ENCODE results near the gene MTOR.
"Not testable (repeated sequence)": the region's sequence is repeated elsewhere in the genome, so short reads cannot be mapped to it uniquely, and the experiment has no call there.

Gene MTOR

DNA sequence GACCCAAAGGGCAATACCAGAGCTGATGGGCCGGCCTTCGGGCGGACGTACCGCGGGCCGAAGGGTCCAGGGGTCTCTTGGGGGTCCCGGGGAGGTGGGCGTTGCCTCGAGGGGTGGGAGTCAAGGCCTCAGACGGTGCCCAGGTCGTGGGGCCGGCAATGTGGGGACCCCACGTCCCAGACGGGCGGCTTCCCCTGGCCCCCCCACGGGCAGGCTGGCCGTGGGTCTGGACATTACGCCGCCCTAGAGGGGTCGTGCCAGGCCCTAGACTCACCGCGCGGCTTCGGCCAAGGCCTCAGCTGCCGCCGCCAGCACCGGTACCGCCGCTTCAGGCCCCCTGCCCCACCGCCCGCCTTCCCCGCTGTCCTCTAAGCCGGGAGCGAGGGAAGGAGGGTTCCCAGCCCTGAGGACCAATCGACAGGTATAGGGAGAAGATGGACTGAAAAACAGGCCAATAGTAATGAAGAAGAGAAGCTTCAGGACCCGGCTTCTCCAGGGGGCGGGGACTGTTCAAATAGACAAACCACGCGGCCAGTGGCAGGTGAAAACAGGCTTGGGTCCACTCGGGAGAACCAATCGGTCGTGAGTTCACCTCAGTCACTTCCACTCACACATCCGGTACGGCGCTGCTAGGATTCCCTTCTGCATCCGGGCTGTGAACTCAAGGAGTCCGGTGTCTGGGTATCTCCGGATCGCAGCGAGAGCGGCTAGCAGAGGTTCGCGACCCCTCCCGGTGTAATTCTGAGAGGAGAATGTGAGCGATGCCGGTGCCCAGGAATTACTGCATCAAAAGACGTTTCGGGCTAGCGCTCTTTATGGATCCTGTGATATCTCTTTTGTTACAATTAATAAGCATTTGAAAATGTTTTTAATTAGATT lies at the start of gene MTOR:
MTOR (minus strand) TSS at position 381 of the 879 bp plus-strand sequence. CDS start 3,142 bp downstream, outside the sequence.
- peak; percentile 100 for DNase-seq (ENCODE audit: low read depth in 2 of 2)

DNA sequence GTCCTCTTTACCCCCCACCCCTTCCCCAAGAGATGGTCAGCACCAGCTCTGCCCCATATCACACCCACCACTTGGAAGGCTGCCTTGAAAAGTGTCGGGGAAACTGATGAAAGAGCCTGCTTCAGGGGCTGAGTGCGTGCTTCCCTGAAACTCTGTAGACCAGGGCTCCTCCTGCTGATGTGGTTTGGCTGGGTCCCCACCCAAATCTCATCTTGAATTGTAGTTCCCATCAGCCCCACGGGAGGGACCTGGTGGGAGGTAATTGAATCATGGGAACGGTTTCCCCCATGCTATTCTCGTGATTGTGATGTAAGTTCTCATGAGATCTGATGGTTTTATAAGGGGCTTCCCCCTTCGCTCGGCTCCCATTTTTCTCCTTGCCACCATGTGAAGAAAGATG lies 47.0 kb upstream of the MTOR start:
- no peak for DNase-seq (ENCODE audit: low read depth in 2 of 2)

DNA sequence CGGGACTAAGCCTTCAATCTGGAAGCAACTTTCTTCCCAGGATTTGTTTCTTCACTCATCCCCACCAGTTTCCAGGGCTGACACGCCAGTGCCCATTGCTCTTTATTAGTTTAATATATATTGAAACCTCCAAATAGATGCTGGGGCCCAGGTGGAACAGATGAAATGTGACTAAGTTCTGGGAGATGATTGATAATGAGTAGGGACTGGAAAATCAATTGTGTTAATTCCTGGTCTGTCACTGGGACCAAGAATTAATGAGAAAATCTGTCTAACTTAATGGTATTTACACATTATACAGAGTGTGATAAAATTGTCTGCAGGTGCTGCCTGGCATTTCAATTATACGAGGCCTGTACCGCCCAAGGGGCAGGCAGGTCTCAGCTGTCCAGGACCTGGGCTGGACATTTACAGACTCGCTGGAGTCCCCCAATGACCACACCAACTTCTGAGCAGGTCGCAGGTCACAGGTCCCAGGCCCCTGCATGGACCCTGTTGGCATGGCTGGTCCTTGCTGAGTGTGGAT lies 46.4 kb upstream of the MTOR start:
- DNase-seq (ENCODE audit: low read depth in 2 of 2): no peak

GRCh38 chr1:11307852-11308251 lies 45.5 kb upstream of the MTOR start:
- no peak for DNase-seq (ENCODE audit: low read depth in 2 of 2)

- not testable (repeated sequence) for DNase-seq (ENCODE audit: low read depth in 2 of 2)
Observed at GRCh38 chr1:11305516-11305915, 43.2 kb upstream of the MTOR start.

GRCh38 chr1:11302366-11302765 lies 40.0 kb upstream of the MTOR start:
- DNase-seq (ENCODE audit: low read depth in 2 of 2): no peak

DNA sequence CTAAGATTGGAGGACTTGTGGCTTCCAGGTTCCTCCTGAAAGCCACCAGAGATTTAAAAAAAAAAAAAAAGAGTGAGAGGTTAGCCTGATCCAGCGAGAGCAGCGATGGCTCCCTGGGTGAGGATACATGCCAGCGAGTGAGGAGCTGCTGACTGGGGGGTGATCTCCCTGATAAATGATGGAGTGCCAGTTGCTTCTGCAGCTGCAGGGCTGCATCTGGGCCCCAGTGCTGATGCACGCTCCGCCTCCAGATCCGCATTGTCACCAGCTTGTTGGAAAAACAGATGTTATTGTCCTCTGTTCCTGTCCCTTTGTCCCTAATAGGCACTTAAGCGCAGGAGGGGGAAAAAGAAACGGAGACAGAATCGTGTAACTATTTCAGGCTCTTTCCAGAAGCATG lies 39.2 kb upstream of the MTOR start:
- no peak for DNase-seq (ENCODE audit: low read depth in 2 of 2)

DNA sequence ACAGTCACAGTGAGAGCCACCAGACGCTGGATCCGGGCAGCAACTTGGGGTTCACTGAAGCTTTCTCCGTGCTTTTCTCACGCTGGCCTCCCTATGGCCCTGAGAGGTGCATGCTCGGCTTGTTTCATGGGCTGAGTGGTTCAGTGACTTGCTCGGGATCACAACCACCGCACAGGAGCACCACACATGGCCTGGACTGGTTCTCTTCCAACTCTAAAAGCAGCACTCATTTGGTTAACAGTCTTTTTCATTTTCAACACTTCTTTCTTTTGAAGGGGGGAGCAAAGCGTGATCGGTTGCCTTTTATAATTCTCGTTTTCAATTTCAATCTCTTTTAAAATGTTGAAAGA lies 36.8 kb upstream of the MTOR start:
- DNase-seq (ENCODE audit: low read depth in 2 of 2): no peak

DNA sequence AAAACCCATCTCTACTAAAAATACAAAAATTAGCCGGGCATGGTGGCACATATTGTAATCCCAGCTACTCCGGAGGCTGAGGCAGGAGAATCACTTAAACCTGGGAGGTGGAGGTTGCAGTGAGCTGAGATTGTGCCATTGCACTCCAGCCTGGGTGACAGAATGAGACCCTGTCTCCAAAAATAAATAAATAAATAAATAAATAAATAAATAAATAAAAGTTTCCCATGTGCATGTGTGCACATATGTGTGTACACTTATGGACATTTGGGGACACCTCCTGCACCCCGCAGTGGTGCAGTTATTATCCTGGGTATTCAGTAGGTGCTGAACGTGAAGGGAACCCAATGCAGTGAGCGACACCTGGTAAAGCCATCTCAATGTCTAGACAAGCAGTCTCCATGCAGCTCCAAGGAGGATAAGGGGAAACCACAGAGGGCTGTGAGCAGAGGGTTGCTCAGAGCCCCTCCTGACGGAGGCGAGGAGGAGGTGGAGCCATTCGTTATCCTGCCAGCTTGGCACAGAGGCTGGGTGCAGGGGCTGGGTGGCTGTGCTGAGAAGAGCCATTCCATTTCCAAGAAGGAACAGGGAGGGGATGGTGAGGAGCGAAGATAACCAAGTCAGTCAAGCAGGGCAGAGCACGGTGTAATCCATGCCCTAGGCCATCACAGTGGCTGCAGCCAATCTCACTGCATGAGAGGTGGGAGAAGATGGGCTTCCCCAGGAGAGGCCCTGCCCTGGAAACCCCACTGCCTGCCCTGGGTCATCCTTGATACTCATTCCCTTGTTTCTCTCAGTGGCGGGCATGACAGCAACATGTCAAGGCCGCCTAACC lies 36.3 kb upstream of the MTOR start:
- DNase-seq (ENCODE audit: low read depth in 2 of 2): no peak

DNA sequence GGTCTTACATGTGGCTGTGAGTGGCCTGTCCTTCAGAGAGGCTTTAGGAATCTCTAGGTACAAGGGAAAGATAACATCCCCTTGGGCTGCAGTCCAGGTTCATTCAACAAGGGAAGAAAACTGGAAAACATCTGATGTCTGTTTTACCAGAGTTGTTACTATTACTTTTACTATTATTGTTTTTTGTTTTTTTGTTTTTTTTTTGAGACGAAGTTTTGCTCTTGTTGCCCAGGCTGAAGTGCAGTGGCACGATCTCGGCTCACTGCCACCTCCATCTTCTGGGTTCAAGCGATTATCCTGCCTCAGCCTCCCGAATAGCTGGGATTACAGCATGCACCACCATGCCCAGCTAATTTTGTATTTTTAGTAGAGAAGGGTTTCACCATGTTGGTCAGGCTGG lies 35.4 kb upstream of the MTOR start:
- not testable (repeated sequence) for DNase-seq (ENCODE audit: low read depth in 2 of 2)

DNA sequence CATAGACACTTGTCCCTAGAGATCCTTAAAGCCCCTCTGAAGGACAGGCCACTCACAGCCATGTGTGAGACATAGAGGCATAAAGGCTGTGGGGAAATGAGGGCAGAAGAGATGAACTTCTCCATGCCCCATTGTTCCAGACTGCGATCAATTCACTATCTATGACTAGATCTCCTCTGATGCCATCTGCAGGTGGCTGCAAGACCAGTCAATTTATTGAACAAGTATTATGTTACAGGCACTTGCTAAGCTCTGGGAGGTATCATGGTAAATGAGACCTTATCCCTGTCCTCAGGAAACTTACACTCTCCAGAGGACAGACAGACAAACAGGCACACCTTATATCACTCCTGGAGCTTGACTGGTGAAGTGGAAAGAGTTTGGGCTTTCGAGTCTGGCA lies 33.6 kb upstream of the MTOR start:
- no peak for DNase-seq (ENCODE audit: low read depth in 2 of 2)

- DNase-seq (ENCODE audit: low read depth in 2 of 2): no peak
Observed at GRCh38 chr1:11294951-11295350, 32.6 kb upstream of the MTOR start.

- DNase-seq (ENCODE audit: low read depth in 2 of 2): no peak
Observed at GRCh38 chr1:11293856-11294255, 31.5 kb upstream of the MTOR start.

DNA sequence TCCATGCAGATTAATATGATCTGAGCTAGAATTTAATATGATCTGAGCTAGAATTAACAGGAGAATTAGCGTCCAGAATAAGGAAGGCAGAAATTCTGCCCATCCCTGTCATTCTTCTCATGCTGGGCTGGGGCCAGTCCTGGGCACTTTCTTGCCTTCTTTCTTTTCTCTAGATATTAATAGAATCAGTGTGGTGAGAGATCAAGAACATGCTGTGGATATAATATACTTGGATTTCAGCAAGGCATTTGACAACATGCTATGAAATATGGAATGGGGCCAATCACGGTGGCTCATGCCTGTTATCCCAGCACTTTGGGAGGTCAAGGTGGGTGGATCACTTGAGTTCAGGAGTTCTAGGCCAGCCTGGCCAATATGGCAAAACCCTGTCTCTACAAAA lies 28.7 kb upstream of the MTOR start:
- DNase-seq (ENCODE audit: low read depth in 2 of 2): no peak

DNA sequence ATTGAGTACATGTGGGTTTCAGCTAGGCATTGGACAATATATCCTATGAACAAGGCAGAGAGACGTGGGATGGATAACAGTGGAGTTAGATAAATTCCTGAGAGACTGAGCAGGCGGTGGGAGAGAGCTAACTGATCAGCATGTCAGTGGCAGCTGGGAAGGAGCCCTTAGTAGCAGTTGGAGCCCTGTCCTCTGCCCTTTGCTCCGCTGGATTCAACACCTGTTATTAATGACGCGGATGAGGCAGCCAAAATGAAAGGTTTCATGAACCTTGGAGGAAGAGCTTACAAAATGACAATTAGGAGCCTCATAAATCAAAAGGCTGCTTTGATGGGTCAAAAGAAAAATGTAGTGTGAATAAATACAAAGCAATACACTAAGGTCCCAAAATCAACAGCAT lies 26.7 kb upstream of the MTOR start:
- no peak for DNase-seq (ENCODE audit: low read depth in 2 of 2)

- no peak for DNase-seq (ENCODE audit: low read depth in 2 of 2)
Observed at GRCh38 chr1:11286735-11287410, 24.5 kb upstream of the MTOR start.

DNA sequence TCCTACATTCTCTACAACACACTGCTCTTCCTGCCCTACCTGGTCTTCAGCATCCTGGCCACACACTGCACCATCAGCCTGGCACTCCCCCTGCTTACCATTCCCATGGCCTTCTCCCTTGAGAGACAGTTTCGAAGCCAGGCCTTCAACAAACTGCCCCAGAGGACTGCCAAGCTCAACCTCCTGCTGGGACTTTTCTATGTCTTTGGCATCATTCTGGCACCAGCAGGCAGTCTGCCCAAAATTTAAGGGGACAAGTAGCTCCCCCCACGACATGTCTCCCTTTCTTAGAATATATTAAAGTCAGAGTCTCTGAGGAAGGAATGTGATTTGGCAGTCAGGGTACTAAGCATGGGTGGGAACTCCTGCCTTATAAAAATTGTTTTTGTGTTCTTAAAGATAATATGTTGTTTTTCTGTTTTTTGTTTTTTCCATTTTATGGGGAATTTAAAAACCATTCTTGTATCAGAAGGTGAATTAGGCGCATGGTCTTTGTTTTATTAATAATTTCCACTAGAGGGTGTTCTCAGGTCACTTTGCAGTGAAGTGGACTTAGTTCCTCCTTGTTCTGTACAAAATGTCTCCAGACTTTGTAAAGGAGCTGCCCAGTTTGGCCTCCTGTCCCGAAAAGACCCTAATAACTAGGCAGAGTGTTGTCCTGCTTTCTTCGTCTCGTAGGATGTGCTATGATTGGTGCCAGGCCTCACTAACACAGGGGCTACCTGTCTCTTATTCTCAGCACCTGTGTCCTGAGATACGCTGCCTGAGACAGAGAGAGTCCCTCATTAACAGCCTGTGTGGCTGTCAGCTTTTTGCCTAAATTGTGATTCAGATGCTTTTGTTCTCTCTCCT lies 23.8 kb upstream of the MTOR start:
- DNase-seq (ENCODE audit: low read depth in 2 of 2): no peak

GRCh38 chr1:11284784-11285183 lies 22.4 kb upstream of the MTOR start:
- DNase-seq (ENCODE audit: low read depth in 2 of 2): no peak

DNA sequence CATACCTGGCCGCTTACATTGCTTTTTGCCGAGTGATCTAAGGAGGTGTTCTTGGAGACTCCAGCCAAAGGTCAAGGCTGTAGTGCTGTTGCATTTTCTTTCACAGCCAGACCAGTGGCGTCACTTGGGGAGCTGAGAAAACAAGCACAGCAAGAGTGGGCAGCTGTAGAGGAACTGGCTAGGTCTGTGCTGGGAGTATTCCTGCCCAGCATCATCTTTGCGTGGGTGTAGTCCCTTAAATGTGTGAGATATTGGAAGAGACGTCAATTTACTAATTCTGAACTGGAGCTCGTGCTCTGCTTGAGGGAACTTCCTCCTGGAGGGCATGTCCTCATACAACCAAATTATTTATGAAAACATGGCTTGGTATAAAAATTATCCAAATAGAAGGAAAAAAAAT lies 20.8 kb upstream of the MTOR start:
- DNase-seq (ENCODE audit: low read depth in 2 of 2): no peak

DNA sequence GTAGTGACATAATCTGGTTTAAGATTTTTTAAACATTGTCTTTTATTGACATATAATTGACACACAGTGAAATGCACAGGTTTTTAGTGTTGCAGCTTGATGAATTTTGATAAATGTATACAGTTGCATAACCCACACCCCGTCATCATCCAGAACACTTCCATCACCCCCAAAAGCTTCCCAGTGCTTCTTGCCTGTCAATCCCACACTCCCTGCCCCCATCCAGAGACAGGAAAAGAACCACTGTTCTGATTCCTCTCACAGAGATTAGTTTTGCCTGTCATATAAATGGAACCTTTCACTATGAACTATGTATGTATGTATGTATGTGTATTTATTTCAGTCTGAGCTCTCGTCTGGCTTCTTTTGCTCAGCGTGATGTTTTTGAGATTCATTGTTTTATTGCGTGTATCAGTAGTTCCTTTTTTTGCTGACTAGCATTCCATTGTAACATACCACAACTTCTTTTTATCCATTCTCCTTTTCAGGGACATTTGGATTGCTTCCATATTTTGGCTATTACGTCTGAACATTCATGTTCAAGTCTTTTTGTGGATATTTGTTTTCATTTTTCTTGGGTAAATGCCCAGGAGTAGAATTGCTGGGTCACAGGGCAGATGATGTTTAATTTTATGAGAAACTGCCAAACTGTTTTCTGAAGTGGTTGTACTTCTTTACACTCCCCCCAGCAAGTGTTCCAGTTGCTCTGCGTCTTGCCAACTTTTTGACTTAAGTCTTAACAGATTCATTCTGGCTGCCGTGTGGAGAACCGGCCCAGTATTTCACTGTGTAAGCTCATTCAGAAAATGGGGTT lies 19.4 kb upstream of the MTOR start:
- peak; percentile 89 to 94 for DNase-seq (ENCODE audit: low read depth in 2 of 2)
